ENCODE measurements around the gene ANP32B. TPM values are rescaled to one million over a fixed set of nuclear protein-coding genes. Genes with fewer than 3 reads are reported as not detected.

Gene ANP32B
- total RNA-seq, 2 experiments from 2014 or later: 178 to 192 TPM

- H3K27ac Mint-ChIP-seq: peak overlapping the region; percentile 89
- intact Hi-C loops (cut with DNase I, micrococcal nuclease): loop anchor here (1.0 to 10.0 kb wide), 6 partner anchors 51 to 1124 kb away; partner anchors contain the start of genes NANS (in 1 of the 2), TBC1D2 (in 1 of the 2) and TGFBR1 (in 1 of the 2)
- Histone ChIP-seq H3K27me3 (ENCODE audit: control insufficient read depth in 1 of 2, insufficient read depth in 2 of 2, low read length in 2 of 2) (no peaks in the 10 kb centered on the region), H3K4me3 (ENCODE audit: low read length) (no peak overlapping the region), H3K27ac (ENCODE audit: low read depth in 1 of 2, low read length in 2 of 2) (no peak overlapping the region), H3K36me3 (ENCODE audit: insufficient read depth, low read length) (no peaks in the 10 kb centered on the region), H3K9me3 (ENCODE audit: control insufficient read depth in 1 of 2, insufficient read depth in 1 of 2, low read length in 2 of 2) (no peaks in the 10 kb centered on the region), H3K4me1 (ENCODE audit: insufficient read depth, low read length) (peaks cover 41% of the 10 kb centered on the region)
- ChIA-PET CTCF (interaction anchor here (1.3 to 7.1 kb wide), 2 partner anchors 59 to 64 kb away, joined by 3 to 74 read pairs; partner anchors contain the start of gene TRMO), POLR2A (interaction anchor here (0.6 to 6.9 kb wide), 9 partner anchors 11 to 275 kb away, joined by 3 to 181 read pairs (median 17); partner anchors contain the start of genes NANS, TBC1D2 and TRMO)
- no peaks in the 10 kb centered on the region for H3K27me3 Mint-ChIP-seq
- ATAC-seq (ENCODE audit: poor library complexity) (no peak), DNase-seq (peak in 1 of 14 experiments; percentile 16)
- H3K36me3 Mint-ChIP-seq (ENCODE audit: low read depth): peaks cover 4% of the 10 kb centered on the region
- no peak for TF ChIP-seq CTCF (IDR thresholded peaks at IDR 0.05)
- H3K4me3 Mint-ChIP-seq: peak overlapping the region; percentile 93
- H3K9me3 Mint-ChIP-seq: no peaks in the 10 kb centered on the region
- peaks cover 55% of the 10 kb centered on the region for H3K4me1 Mint-ChIP-seq (ENCODE audit: low read depth)
These were observed 2.0 kb upstream of the ANP32B start for GRCh38 chr9:97980918-97981845.

- Histone ChIP-seq H3K9me3 (ENCODE audit: control insufficient read depth in 1 of 2, insufficient read depth in 1 of 2, low read length in 2 of 2) (no peaks in the 10 kb centered on the region), H3K27ac (ENCODE audit: low read depth in 1 of 2, low read length in 2 of 2) (peak overlapping the region; percentile 78 to 81), H3K4me3 (ENCODE audit: low read length) (peak overlapping the region; percentile 66), H3K4me1 (ENCODE audit: insufficient read depth, low read length) (peaks cover 46% of the 10 kb centered on the region), H3K27me3 (ENCODE audit: control insufficient read depth in 1 of 2, insufficient read depth in 2 of 2, low read length in 2 of 2) (no peaks in the 10 kb centered on the region), H3K36me3 (ENCODE audit: insufficient read depth, low read length) (no peaks in the 10 kb centered on the region)
- peak overlapping the region; percentile 93 for H3K4me3 Mint-ChIP-seq
- H3K36me3 Mint-ChIP-seq (ENCODE audit: low read depth): peaks cover 4% of the 10 kb centered on the region
- H3K4me1 Mint-ChIP-seq (ENCODE audit: low read depth): peaks cover 64% of the 10 kb centered on the region
- ChIA-PET POLR2A (interaction anchor here (0.6 to 6.9 kb wide), 25 partner anchors 11 to 349 kb away, joined by 3 to 181 read pairs (median 5); partner anchors contain the start of genes HEMGN, NANS, NCBP1 and TBC1D2), CTCF (interaction anchor here (0.6 to 7.1 kb wide), 17 partner anchors 11 to 1534 kb away, joined by 3 to 74 read pairs (median 4); partner anchors contain the start of gene TRMO)
- peak overlapping the region; percentile 89 for H3K27ac Mint-ChIP-seq
- intact Hi-C loops (cut with DNase I, micrococcal nuclease): loop anchor here (1.0 to 10.0 kb wide), 6 partner anchors 59 to 1123 kb away; partner anchors contain the start of genes NANS (in 1 of the 2), TBC1D2 (in 1 of the 2) and TGFBR1 (in 1 of the 2)
- DNase-seq: peak in 1 of 14 experiments; percentile 33
- H3K27me3 Mint-ChIP-seq: no peaks in the 10 kb centered on the region
- no peak for TF ChIP-seq CTCF (IDR thresholded peaks at IDR 0.05)
- no peak for ATAC-seq (ENCODE audit: poor library complexity)
- H3K9me3 Mint-ChIP-seq: no peaks in the 10 kb centered on the region
These were observed 1.1 kb upstream of the ANP32B start for GRCh38 chr9:97981846-97982682.
